Thyroid gland (tissue), 4 donors: Measurements from ENCODE around the gene RPL41. TPM values are rescaled to one million over a fixed set of nuclear protein-coding genes. Genes with fewer than 3 reads are reported as not detected.
"Not testable (repeated sequence)": the region's sequence is repeated elsewhere in the genome, so short reads cannot be mapped to it uniquely, and the experiment has no call there.

Experiments used
- DNase-seq, 2 donors: peaks; one replicate each; pipeline ENCODE4 v3.0.0-alpha.2; 2019
- H3K27ac ChIP-seq, 3 donors: fragments of 200-600 bp; sonication (generic); 1 replicate in 2 of 3; 2 replicates in 1 of 3; pipeline ENCODE4 v1.5.1; 2016 to 2019; ENCODE audit warnings: mild to moderate bottlenecking in 1 of 3, moderate library complexity in 1 of 3
- H3K27me3 ChIP-seq: fragments of 200-600 bp; sonication (generic); one replicate; pipeline ENCODE4 v1.5.1; 2019
- H3K36me3 ChIP-seq, 2 donors: fragments of 200-600 bp; sonication (generic); one replicate each; pipeline ENCODE4 v1.5.1; 2016 to 2019
- H3K4me1 ChIP-seq, 2 donors: fragments of 200-600 bp; sonication (generic); one replicate each; pipeline ENCODE4 v1.5.1; 2017 to 2019
- H3K4me3 ChIP-seq, 3 donors: fragments of 200-600 bp; sonication (generic); replicated peaks in 1 of 3; 1 replicate in 2 of 3; 2 replicates in 1 of 3; pipeline ENCODE4 v1.5.1; 2016; ENCODE audit warnings: mild to moderate bottlenecking in 1 of 3
- H3K9me3 ChIP-seq: fragments of 200-600 bp; sonication (generic); one replicate; pipeline ENCODE4 v1.5.1; 2017
- POLR2A ChIP-seq, 2 donors: fragments of 450-650 bp; IDR thresholded peaks; one replicate each; pipeline ENCODE4 v1.6.1; 2017; ENCODE audit warnings: antibody characterized with exemption in 2 of 2, mild to moderate bottlenecking in 2 of 2, moderate library complexity in 1 of 2
- WGBS, 2 donors: methylation state at CpG; one replicate each; pipeline ENCODE4 v1.1.5; 2017; 5-methylcytosine and 5-hydroxymethylcytosine counted together
- intact Hi-C: fragments of 100-400 bp; cut with DNase I; formaldehyde crosslinking; loops from one replicate; pipeline ENCODE4 v1.15.1; 2023
- total RNA-seq, 4 donors: library from RNA; depleted of rRNA; stranded (reverse); fragments of >200 nt; gene quantifications; one replicate each; pipeline ENCODE4 v1.2.3, GENCODE V29; 2016
- TF ChIP-seq, protein P1 (sequence below), 6 experiments: fragments of 200-600 bp in 3 of 6; fragments of 450-650 bp in 3 of 6; sonication (generic) in 3 of 6; IDR thresholded peaks; one replicate each; pipeline ENCODE4 v1.5.1; 2016 to 2019; ENCODE audit warnings: antibody characterized with exemption in 6 of 6, mild to moderate bottlenecking in 2 of 6, inconsistent platforms in 1 of 6, moderate library complexity in 1 of 6

RPL41 gene
- total RNA-seq, 4 donors from 2014 or later: 1,344 to 2,817 (median 2,330) TPM

- Histone ChIP-seq H3K36me3 (peaks cover 20 to 32% of the 10 kb centered on the region in 2 donors), H3K9me3 (no peaks in the 10 kb centered on the region), H3K4me1 (peaks cover 14 to 18% of the 10 kb centered on the region in 2 donors), H3K27me3 (no peaks in the 10 kb centered on the region), H3K4me3 (peak overlapping the region in 1 of 3 donors; percentile 83), H3K27ac (peak overlapping the region in 2 of 3 donors; percentile 88 to 93)
- no peak for TF ChIP-seq POLR2A (IDR thresholded peaks at IDR 0.05)
- TF ChIP-seq, protein P1, sequence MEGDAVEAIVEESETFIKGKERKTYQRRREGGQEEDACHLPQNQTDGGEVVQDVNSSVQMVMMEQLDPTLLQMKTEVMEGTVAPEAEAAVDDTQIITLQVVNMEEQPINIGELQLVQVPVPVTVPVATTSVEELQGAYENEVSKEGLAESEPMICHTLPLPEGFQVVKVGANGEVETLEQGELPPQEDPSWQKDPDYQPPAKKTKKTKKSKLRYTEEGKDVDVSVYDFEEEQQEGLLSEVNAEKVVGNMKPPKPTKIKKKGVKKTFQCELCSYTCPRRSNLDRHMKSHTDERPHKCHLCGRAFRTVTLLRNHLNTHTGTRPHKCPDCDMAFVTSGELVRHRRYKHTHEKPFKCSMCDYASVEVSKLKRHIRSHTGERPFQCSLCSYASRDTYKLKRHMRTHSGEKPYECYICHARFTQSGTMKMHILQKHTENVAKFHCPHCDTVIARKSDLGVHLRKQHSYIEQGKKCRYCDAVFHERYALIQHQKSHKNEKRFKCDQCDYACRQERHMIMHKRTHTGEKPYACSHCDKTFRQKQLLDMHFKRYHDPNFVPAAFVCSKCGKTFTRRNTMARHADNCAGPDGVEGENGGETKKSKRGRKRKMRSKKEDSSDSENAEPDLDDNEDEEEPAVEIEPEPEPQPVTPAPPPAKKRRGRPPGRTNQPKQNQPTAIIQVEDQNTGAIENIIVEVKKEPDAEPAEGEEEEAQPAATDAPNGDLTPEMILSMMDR (IDR thresholded peaks at IDR 0.05): no peak
- 47 to 53% methylated on average over 10 of the region's 10 CpGs for WGBS, 2 donors
- DNase-seq: peak in 1 of 2 donors; percentile 9
- intact Hi-C loops: no loop called here
Measured at GRCh38 chr12:56115329-56115728, 1.1 kb upstream of the RPL41 start.

- H3K27me3 ChIP-seq, intact Hi-C loops, H3K9me3 ChIP-seq: not testable (repeated sequence)
- Histone ChIP-seq H3K27ac (peak overlapping the region; percentile 88 to 93 (median 92)), H3K36me3 (peaks cover 14 to 25% of the 10 kb centered on the region in 2 donors), H3K4me3 (peak overlapping the region; percentile 11 to 83 (median 48)), H3K4me1 (peaks cover 14 to 19% of the 10 kb centered on the region in 2 donors)
- 2% methylated on average over 13 to 15 of the region's 16 CpGs for WGBS, 2 donors
- DNase-seq: peak; percentile 13 to 14
Measured at GRCh38 chr12:56117082-56117706, 761 bp downstream of the RPL41 start.

GRCh38 chr12:56117778-56118687 lies 1.6 kb downstream of the RPL41 start, which contains the start of gene ZC3H10:
ZC3H10 (plus strand) TSS chr12:56118266; CDS start chr12:56120563, 2,297 bp downstream.
- H3K27me3 ChIP-seq: no peaks in the 10 kb centered on the region
- 1 to 3% methylated on average over 29 to 30 of the region's 61 CpGs for WGBS, 2 donors
- peak within 1 kb of the TSS; percentile 56 to 83 (median 61) for H3K4me3 ChIP-seq
- H3K27ac ChIP-seq: peak within 1 kb of the TSS; percentile 88 to 94 (median 92)
- peak; percentile 99 for DNase-seq
- H3K9me3 ChIP-seq: no peaks in the 10 kb centered on the region
- TF ChIP-seq POLR2A (IDR thresholded peaks at IDR 0.05): peak; percentile 72 to 95
- TF ChIP-seq, protein P1 (IDR thresholded peaks at IDR 0.05): peak in 4 of 6 experiments; percentile 36 to 57 (median 41)
- H3K36me3 ChIP-seq: peaks cover 12 to 17% of the 10 kb centered on the region in 2 donors
- peaks cover 14 to 19% of the 10 kb centered on the region in 2 donors for H3K4me1 ChIP-seq
- intact Hi-C loops: no loop called here

DNA sequence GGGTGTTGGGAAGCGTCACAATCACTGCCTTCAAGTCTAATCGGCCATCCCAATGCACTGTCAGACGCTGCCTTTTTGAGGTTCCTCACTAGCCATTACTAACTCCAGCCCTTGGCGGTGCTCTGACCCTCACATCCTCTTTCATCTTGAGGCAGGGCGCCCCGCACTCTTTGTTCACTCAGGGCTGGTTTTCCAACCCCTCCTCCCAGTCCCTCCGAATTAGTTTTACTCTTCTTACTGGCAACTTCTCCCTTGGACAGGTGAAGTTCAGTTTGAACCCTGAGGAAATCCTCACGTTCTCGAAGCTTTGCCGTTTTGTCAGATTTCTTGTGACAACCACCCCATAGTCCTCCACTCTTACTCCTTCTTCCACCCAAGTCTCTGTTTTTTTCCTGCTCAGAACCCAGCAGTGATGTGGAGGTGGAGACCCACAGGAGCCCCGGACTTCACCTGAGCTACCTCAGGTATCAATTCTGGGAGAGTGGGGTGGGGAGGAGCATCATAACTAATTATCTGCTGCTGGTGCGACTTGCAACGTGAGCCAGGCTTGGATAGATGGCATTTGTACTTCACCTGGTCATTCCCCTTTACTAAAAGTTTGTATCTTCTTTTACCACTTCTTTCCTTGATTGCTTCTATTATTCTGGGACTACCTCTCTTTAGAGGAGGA lies 2.4 kb downstream of the RPL41 start:
- H3K36me3 ChIP-seq: peaks cover 11 to 12% of the 10 kb centered on the region in 2 donors
- no peaks in the 10 kb centered on the region for H3K27me3 ChIP-seq
- peaks cover 14 to 19% of the 10 kb centered on the region in 2 donors for H3K4me1 ChIP-seq
- peak overlapping the region; percentile 77 to 94 (median 87) for H3K27ac ChIP-seq
- H3K4me3 ChIP-seq: peak overlapping the region; percentile 56 to 83 (median 61)
- H3K9me3 ChIP-seq: no peaks in the 10 kb centered on the region
- DNase-seq: peak in 1 of 2 donors; percentile 8
- TF ChIP-seq, protein P1 (IDR thresholded peaks at IDR 0.05): no peak
- TF ChIP-seq POLR2A (IDR thresholded peaks at IDR 0.05): no peak
- intact Hi-C loops: no loop called here
- 8 to 9% methylated on average over 13 of the region's 13 CpGs for WGBS, 2 donors

GRCh38 chr12:56119361-56119796 lies 2.9 kb downstream of the RPL41 start:
- intact Hi-C loops: no loop called here
- H3K9me3 ChIP-seq: no peaks in the 10 kb centered on the region
- peak overlapping the region in 2 of 3 donors; percentile 87 to 94 for H3K27ac ChIP-seq
- peak; percentile 82 to 85 for DNase-seq
- H3K36me3 ChIP-seq: peaks cover 11 to 12% of the 10 kb centered on the region in 2 donors
- 0% methylated on average over 2 of the region's 2 CpGs for WGBS, 2 donors
- H3K4me3 ChIP-seq: peak overlapping the region in 1 of 3 donors; percentile 83
- peaks cover 18 to 22% of the 10 kb centered on the region in 2 donors for H3K4me1 ChIP-seq
- no peaks in the 10 kb centered on the region for H3K27me3 ChIP-seq
- TF ChIP-seq POLR2A (IDR thresholded peaks at IDR 0.05): no peak
- TF ChIP-seq, protein P1 (IDR thresholded peaks at IDR 0.05): peak; percentile 66 to 96 (median 90)
